ENCODE results near the gene DDB1. TPM values are rescaled to one million over a fixed set of nuclear protein-coding genes. Genes with fewer than 3 reads are reported as not detected.

DDB1 gene
- total RNA-seq, 3 donors from 2014 or later = 131 to 150 (median 145) TPM

DNA sequence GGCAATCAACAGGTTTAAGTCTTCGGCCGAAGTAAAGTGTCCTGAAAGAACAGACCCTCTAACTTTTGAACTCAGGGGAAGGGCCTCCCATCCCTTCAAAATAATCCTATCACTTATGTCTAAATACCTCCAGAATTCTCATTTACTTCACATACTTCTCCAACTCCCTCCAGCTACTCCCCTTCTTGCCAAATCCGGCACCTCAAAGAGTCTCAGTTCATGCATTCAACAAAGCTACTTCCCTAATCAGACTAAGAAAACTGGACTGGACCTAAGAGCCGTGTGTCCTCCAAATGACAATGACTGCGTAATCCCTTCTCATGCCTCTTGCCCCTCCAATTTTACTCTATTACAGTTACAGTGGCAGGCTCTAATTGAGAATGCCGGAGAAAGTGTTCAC lies 1.3 kb downstream of the DDB1 start:
- H3K4me1 ChIP-seq = peaks cover 20 to 21% of the 10 kb centered on the region in 2 donors
- no peaks in the 10 kb centered on the region for H3K9me3 ChIP-seq
- DNase-seq (ENCODE audit: low spot score in 2 of 2) = no peak
- intact Hi-C loops (cut with DNase I; ENCODE audit: low total_unique reads) = no loop called here
- TF ChIP-seq POLR2AphosphoS5 (IDR thresholded peaks at IDR 0.05) = no peak
- TF ChIP-seq, protein P1, sequence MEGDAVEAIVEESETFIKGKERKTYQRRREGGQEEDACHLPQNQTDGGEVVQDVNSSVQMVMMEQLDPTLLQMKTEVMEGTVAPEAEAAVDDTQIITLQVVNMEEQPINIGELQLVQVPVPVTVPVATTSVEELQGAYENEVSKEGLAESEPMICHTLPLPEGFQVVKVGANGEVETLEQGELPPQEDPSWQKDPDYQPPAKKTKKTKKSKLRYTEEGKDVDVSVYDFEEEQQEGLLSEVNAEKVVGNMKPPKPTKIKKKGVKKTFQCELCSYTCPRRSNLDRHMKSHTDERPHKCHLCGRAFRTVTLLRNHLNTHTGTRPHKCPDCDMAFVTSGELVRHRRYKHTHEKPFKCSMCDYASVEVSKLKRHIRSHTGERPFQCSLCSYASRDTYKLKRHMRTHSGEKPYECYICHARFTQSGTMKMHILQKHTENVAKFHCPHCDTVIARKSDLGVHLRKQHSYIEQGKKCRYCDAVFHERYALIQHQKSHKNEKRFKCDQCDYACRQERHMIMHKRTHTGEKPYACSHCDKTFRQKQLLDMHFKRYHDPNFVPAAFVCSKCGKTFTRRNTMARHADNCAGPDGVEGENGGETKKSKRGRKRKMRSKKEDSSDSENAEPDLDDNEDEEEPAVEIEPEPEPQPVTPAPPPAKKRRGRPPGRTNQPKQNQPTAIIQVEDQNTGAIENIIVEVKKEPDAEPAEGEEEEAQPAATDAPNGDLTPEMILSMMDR (IDR thresholded peaks at IDR 0.05) = no peak
- no peak for TF ChIP-seq POLR2A (IDR thresholded peaks at IDR 0.05)
- H3K27me3 ChIP-seq = no peaks in the 10 kb centered on the region
- H3K27ac ChIP-seq = no peak overlapping the region
- H3K4me3 ChIP-seq = peak overlapping the region; percentile 86 to 100 (median 93)
- H3K36me3 ChIP-seq = peaks cover 6% of the 10 kb centered on the region

DNA sequence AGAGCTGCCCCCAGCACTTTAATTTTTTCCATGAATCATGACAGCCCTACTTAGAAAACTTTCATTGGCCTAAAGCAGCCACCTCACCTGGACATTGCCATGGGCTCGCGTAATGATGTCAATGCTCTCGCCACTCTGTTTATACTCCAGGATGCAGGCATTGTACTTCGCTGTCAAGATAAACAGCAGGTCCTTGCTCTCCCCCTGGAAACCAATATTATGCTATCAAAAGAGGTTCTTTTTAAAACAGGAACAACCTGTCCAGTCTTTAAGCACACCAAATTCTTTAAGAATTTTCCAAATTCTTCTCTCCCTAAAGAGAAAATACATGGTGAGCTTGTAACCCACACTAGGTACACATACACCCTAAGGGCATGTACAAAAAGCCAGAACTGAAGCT lies 3.0 kb downstream of the DDB1 start:
- Histone ChIP-seq H3K4me3 (no peak overlapping the region), H3K27ac (no peak overlapping the region), H3K36me3 (peaks cover 6% of the 10 kb centered on the region), H3K9me3 (no peaks in the 10 kb centered on the region), H3K4me1 (peaks cover 11 to 20% of the 10 kb centered on the region in 2 donors), H3K27me3 (no peaks in the 10 kb centered on the region)
- TF ChIP-seq POLR2A (IDR thresholded peaks at IDR 0.05) = no peak
- TF ChIP-seq, protein P1 (IDR thresholded peaks at IDR 0.05) = no peak
- TF ChIP-seq POLR2AphosphoS5 (IDR thresholded peaks at IDR 0.05) = no peak
- no peak for DNase-seq (ENCODE audit: low spot score in 2 of 2)
- intact Hi-C loops (cut with DNase I; ENCODE audit: low total_unique reads) = no loop called here

DNA sequence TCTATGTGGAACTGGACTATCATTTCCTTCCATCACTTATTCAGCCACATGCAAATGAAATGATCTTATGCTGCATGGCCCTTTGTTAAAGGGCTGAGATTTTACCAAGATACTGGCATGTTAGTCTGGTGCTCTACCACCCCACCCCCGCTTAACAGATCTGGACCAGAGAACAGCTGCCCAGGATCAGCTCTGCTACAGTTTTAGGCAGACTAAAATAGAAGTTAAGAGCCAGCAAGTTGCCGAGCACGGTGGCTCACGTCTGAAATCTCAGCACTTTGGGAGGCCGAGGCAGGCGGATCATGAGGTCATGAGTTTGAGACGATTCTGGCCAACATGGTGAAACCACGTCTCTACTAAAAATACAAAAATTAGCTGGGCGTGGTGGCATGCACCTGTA lies 4.6 kb downstream of the DDB1 start:
- H3K27ac ChIP-seq = no peak overlapping the region
- H3K27me3 ChIP-seq = no peaks in the 10 kb centered on the region
- peaks cover 7 to 13% of the 10 kb centered on the region in 2 donors for H3K4me1 ChIP-seq
- H3K4me3 ChIP-seq = no peak overlapping the region
- no peak for DNase-seq (ENCODE audit: low spot score in 2 of 2)
- no peaks in the 10 kb centered on the region for H3K9me3 ChIP-seq
- intact Hi-C loops (cut with DNase I; ENCODE audit: low total_unique reads) = no loop called here
- TF ChIP-seq, protein P1 (IDR thresholded peaks at IDR 0.05) = no peak
- TF ChIP-seq POLR2A (IDR thresholded peaks at IDR 0.05) = no peak
- no peak for TF ChIP-seq POLR2AphosphoS5 (IDR thresholded peaks at IDR 0.05)
- peaks cover 6% of the 10 kb centered on the region for H3K36me3 ChIP-seq

DNA sequence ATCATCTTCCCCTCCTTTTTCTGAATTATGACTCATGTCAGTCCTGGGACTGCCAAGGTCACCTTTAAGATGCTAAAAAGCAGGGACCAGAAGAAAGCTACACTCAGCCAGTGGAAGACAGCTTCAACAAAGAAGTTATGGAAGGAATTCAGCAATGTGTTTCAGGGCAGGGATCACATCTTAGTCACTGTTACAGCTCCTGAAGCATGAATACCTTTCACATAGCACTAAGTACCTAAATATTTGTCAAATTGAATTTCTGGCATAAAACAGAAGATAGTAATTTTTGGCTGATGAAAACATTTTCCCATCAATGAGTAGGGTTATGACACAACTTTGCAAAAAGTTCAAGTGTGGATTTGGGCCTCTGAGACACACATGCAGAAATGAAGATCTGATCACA lies 5.2 kb downstream of the DDB1 start:
- H3K36me3 ChIP-seq = peaks cover 8% of the 10 kb centered on the region
- TF ChIP-seq POLR2A (IDR thresholded peaks at IDR 0.05) = no peak
- no peak for TF ChIP-seq POLR2AphosphoS5 (IDR thresholded peaks at IDR 0.05)
- TF ChIP-seq, protein P1 (IDR thresholded peaks at IDR 0.05) = no peak

DNA sequence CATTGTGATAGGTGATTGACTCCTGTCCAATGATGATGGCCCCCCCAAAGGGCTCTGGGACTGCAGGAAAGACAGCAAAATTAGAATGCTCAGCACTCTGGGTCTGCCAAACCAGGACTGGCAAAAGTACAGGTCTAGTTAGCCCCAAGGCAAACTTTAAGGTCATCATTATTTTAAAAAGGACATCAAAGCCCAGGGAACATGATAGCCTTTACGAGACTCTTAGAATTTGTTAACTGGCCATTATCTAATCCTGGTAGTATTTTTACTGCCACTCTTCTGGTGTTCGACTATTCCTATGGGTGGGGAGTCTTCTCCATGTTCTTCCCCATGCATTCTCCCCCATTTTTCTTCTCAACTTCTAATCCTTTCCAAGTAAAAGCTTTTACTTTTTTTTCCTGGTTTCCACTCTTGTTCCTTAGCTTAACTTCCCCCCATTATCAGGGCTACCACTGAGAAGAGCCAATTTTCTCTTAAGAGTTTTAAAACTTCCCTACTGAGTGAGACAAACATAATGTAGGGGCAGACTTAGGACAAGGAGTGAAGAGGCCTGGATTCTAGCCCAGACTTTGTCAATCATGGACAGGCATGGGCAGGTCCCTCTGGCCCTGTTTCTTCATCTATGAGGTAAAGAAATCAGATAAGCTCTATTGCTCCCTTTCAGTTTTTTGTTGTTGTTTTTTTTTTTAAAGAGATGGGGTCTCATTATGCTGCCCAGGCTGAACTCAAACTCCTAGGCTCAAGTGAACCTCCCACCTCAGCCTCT lies 7.1 kb downstream of the DDB1 start:
- H3K9me3 ChIP-seq = no peaks in the 10 kb centered on the region
- no peak overlapping the region for H3K4me3 ChIP-seq
- peaks cover under 1 to 3% of the 10 kb centered on the region in 2 donors for H3K4me1 ChIP-seq
- intact Hi-C loops (cut with DNase I; ENCODE audit: low total_unique reads) = no loop called here
- no peaks in the 10 kb centered on the region for H3K27me3 ChIP-seq
- DNase-seq (ENCODE audit: low spot score in 2 of 2) = no peak
- peaks cover 21% of the 10 kb centered on the region for H3K36me3 ChIP-seq
- no peak overlapping the region for H3K27ac ChIP-seq
- TF ChIP-seq POLR2A (IDR thresholded peaks at IDR 0.05) (no peak), POLR2AphosphoS5 (IDR thresholded peaks at IDR 0.05) (no peak)
- TF ChIP-seq, protein P1 (IDR thresholded peaks at IDR 0.05) = no peak

More for the DNA sequence above, 5.2 kb downstream of the DDB1 start:
- Histone ChIP-seq H3K4me3 (no peak overlapping the region), H3K27ac (no peak overlapping the region), H3K4me1 (peaks cover 7 to 13% of the 10 kb centered on the region in 2 donors), H3K9me3 (no peaks in the 10 kb centered on the region), H3K27me3 (no peaks in the 10 kb centered on the region)
- no peak for DNase-seq (ENCODE audit: low spot score in 2 of 2)
- intact Hi-C loops (cut with DNase I; ENCODE audit: low total_unique reads) = no loop called here

Data from breast epithelium (tissue), 4 donors.